ENCODE measurements around the gene MYL6.

The MYL6 gene

GRCh38 chr12:56137853-56138571, 20.1 kb upstream of the MYL6 start:
- Mint-ChIP-seq H3K9me3 (no peaks in the 10 kb centered on the region), H3K4me1 (no peaks in the 10 kb centered on the region), H3K4me3 (no peak overlapping the region), H3K27ac (no peak overlapping the region), H3K36me3 (ENCODE audit: low read depth) (peaks cover 80% of the 10 kb centered on the region), H3K27me3 (ENCODE audit: low read depth) (no peaks in the 10 kb centered on the region)
- TF ChIP-seq, protein P1, sequence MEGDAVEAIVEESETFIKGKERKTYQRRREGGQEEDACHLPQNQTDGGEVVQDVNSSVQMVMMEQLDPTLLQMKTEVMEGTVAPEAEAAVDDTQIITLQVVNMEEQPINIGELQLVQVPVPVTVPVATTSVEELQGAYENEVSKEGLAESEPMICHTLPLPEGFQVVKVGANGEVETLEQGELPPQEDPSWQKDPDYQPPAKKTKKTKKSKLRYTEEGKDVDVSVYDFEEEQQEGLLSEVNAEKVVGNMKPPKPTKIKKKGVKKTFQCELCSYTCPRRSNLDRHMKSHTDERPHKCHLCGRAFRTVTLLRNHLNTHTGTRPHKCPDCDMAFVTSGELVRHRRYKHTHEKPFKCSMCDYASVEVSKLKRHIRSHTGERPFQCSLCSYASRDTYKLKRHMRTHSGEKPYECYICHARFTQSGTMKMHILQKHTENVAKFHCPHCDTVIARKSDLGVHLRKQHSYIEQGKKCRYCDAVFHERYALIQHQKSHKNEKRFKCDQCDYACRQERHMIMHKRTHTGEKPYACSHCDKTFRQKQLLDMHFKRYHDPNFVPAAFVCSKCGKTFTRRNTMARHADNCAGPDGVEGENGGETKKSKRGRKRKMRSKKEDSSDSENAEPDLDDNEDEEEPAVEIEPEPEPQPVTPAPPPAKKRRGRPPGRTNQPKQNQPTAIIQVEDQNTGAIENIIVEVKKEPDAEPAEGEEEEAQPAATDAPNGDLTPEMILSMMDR (IDR thresholded peaks at IDR 0.05; ENCODE audit: unreplicated experiment in 3 of 3): no peak

GRCh38 chr12:56141946-56142784, 16.0 kb upstream of the MYL6 start:
- Mint-ChIP-seq H3K9me3 (no peaks in the 10 kb centered on the region), H3K4me1 (peaks cover 12% of the 10 kb centered on the region), H3K36me3 (ENCODE audit: low read depth) (peaks cover 66% of the 10 kb centered on the region), H3K4me3 (no peak overlapping the region), H3K27me3 (ENCODE audit: low read depth) (no peaks in the 10 kb centered on the region), H3K27ac (no peak overlapping the region)
- TF ChIP-seq, protein P1 (IDR thresholded peaks at IDR 0.05; ENCODE audit: unreplicated experiment in 3 of 3): no peak

DNA sequence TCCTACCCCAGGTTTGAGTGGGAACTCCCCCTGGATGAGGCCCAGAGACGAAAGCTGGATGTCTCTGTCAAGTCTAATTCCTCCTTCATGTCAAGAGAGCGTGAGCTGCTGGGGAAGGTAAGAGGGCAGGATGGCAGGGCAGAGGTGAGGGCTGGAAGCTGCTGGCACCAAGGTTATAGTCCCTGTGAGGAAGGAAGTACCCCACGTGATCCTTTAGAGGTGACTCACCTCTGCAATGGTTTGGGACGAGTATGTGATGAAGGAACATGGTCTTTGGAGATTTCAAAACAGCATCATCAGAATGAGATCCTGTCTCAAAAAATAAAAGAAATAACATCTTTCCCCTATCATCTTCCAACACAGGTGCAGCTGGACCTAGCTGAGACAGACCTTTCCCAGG, 14.9 kb upstream of the MYL6 start:
- no peaks in the 10 kb centered on the region for H3K27me3 Mint-ChIP-seq (ENCODE audit: low read depth)
- peaks cover 56% of the 10 kb centered on the region for H3K36me3 Mint-ChIP-seq (ENCODE audit: low read depth)
- H3K9me3 Mint-ChIP-seq: no peaks in the 10 kb centered on the region
- no peak overlapping the region for H3K27ac Mint-ChIP-seq
- no peak overlapping the region for H3K4me3 Mint-ChIP-seq
- TF ChIP-seq, protein P1 (IDR thresholded peaks at IDR 0.05; ENCODE audit: unreplicated experiment in 3 of 3): no peak
- peaks cover 12% of the 10 kb centered on the region for H3K4me1 Mint-ChIP-seq

DNA sequence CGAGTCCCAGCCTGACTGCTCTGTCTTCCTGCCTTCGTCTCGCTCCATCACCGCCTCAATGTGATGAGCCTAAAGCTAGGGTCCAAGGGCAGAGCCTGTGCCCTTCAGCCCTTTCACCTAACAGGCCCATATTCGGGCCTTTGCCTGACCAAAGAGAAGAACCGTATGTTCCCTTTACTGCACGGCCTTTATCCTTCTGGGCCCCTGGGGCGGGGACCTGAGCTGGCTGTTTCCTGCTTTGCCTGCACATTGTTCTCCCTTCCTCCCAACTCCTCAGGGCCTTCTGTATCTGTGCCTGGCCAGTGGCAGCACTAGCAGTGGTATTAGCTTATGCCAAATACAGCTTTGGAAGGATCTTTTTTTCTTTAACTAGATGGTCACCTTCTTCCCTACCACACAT, 14.3 kb upstream of the MYL6 start:
- no peak overlapping the region for H3K27ac Mint-ChIP-seq
- peaks cover 49% of the 10 kb centered on the region for H3K36me3 Mint-ChIP-seq (ENCODE audit: low read depth)
- H3K9me3 Mint-ChIP-seq: no peaks in the 10 kb centered on the region
- H3K4me3 Mint-ChIP-seq: no peak overlapping the region
- H3K4me1 Mint-ChIP-seq: peaks cover 12% of the 10 kb centered on the region
- TF ChIP-seq, protein P1 (IDR thresholded peaks at IDR 0.05; ENCODE audit: unreplicated experiment in 3 of 3): no peak
- H3K27me3 Mint-ChIP-seq (ENCODE audit: low read depth): no peaks in the 10 kb centered on the region

- Mint-ChIP-seq H3K27me3 (ENCODE audit: low read depth) (no peaks in the 10 kb centered on the region), H3K4me1 (peaks cover 15% of the 10 kb centered on the region), H3K36me3 (ENCODE audit: low read depth) (peaks cover 36% of the 10 kb centered on the region), H3K9me3 (no peaks in the 10 kb centered on the region), H3K27ac (peak overlapping the region in 2 of 3 experiments; percentile 6 to 37), H3K4me3 (no peak overlapping the region)
- TF ChIP-seq, protein P1 (IDR thresholded peaks at IDR 0.05; ENCODE audit: unreplicated experiment in 3 of 3): no peak
These were observed 12.9 kb upstream of the MYL6 start for GRCh38 chr12:56145217-56145616.

All from nephron (organoid).